C4-2B (cell line): ENCODE results near the gene SLC12A9.

Experiments used
- ZFX ChIP-seq: fragments of 450-650 bp; IDR thresholded peaks from 2 replicates; pipeline ENCODE4 v1.6.1; 2017
- TF ChIP-seq, protein P1 (sequence below): fragments of 450-650 bp; conservative IDR thresholded peaks from 2 replicates; pipeline ENCODE4 v1.5.1; 2017; ENCODE audit warnings: mild to moderate bottlenecking

DNA sequence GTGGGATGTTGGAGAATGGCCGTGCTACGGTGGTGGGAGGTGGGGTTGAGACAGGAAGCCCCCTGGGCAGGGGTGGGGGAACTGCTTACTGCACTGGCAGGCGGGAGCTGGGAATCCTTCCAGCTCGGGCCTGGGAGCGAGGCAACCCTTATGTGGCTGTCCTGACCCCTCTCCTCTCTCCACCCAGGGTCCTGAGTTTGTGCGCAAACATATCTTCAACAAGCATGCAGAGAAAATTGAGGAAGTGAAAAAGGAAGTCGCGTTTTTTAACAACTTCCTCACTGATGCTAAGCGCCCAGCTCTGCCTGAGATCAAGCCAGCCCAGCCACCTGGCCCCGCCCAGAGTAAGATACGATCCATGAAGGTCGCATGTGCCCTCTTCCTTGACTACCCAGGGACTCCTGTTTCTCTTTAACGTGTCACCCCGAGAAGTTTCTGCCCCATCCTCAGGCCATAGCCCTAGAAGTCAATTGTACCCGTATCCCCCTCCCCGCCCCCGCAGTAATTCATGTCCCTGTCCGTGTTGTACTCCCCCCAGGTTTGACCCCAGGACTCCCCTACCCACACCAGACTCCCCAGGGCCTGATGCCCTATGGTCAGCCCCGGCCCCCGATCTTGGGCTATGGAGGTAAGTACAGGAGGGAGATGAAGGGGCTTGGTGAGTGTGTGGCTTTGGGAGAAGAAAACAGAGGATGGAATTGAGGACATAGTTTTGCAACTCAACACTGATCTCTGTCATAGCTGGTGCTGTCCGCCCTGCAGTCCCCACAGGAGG lies 35.2 kb downstream of the SLC12A9 start:
- TF ChIP-seq, protein P1, sequence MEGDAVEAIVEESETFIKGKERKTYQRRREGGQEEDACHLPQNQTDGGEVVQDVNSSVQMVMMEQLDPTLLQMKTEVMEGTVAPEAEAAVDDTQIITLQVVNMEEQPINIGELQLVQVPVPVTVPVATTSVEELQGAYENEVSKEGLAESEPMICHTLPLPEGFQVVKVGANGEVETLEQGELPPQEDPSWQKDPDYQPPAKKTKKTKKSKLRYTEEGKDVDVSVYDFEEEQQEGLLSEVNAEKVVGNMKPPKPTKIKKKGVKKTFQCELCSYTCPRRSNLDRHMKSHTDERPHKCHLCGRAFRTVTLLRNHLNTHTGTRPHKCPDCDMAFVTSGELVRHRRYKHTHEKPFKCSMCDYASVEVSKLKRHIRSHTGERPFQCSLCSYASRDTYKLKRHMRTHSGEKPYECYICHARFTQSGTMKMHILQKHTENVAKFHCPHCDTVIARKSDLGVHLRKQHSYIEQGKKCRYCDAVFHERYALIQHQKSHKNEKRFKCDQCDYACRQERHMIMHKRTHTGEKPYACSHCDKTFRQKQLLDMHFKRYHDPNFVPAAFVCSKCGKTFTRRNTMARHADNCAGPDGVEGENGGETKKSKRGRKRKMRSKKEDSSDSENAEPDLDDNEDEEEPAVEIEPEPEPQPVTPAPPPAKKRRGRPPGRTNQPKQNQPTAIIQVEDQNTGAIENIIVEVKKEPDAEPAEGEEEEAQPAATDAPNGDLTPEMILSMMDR = no peak
- no peak for TF ChIP-seq ZFX
